Measurements from ENCODE around the gene GGNBP2.

The GGNBP2 gene

GRCh38 chr17:36575028-36575427, 30.3 kb downstream of the GGNBP2 start:
- no peak for DNase-seq

GRCh38 chr17:36576793-36577192, 32.1 kb downstream of the GGNBP2 start:
- DNase-seq, result no peak

GRCh38 chr17:36578671-36579070, 34.0 kb downstream of the GGNBP2 start:
- no peak for DNase-seq

- no peak for DNase-seq
Measured at GRCh38 chr17:36583787-36584186, 39.1 kb downstream of the GGNBP2 start.

GRCh38 chr17:36586138-36586537, 41.4 kb downstream of the GGNBP2 start:
- DNase-seq, result no peak

- DNase-seq, result no peak
Measured at GRCh38 chr17:36590082-36590481, 45.4 kb downstream of the GGNBP2 start.

GRCh38 chr17:36591434-36592315, 47.0 kb downstream of the GGNBP2 start, which contains the start of gene DHRS11:
Gene DHRS11 (plus strand): TSS chr17:36591879. CDS start chr17:36592010, 131 bp downstream.
- DNase-seq, result peak; percentile 57

GRCh38 chr17:36592316-36592715, 47.6 kb downstream of the GGNBP2 start:
- no peak for DNase-seq

- no peak for DNase-seq
Measured at GRCh38 chr17:36592716-36593321, 48.1 kb downstream of the GGNBP2 start.

GRCh38 chr17:36593656-36594316, 49.1 kb downstream of the GGNBP2 start:
- DNase-seq, result no peak

- no peak for DNase-seq
Measured at GRCh38 chr17:36594626-36595401, 50.1 kb downstream of the GGNBP2 start.

- no peak for DNase-seq
Measured at GRCh38 chr17:36597226-36597625, 52.5 kb downstream of the GGNBP2 start.

GRCh38 chr17:36597866-36598777, 53.4 kb downstream of the GGNBP2 start:
- DNase-seq, result no peak

GRCh38 chr17:36598951-36599401, 54.3 kb downstream of the GGNBP2 start:
- DNase-seq, result no peak

- no peak for DNase-seq
Measured at GRCh38 chr17:36599546-36600250, 55.0 kb downstream of the GGNBP2 start.

GRCh38 chr17:36600465-36600864, 55.7 kb downstream of the GGNBP2 start:
- DNase-seq, result no peak

- DNase-seq, result no peak
Measured at GRCh38 chr17:36600936-36601302, 56.2 kb downstream of the GGNBP2 start.

- no peak for DNase-seq
Measured at GRCh38 chr17:36601303-36602029, 56.7 kb downstream of the GGNBP2 start, which contains the start of gene MRM1. Gene MRM1 (plus strand): TSS chr17:36601583. CDS start chr17:36601811, 228 bp downstream.

- no peak for DNase-seq
Measured at GRCh38 chr17:36602030-36602748, 57.5 kb downstream of the GGNBP2 start.

Measured in cortex of kidney (tissue), 1 donor.